ENCODE data around the gene FAM222B.
"Not testable (repeated sequence)": the region's sequence is repeated elsewhere in the genome, so short reads cannot be mapped to it uniquely, and the experiment has no call there.

FAM222B gene

DNA sequence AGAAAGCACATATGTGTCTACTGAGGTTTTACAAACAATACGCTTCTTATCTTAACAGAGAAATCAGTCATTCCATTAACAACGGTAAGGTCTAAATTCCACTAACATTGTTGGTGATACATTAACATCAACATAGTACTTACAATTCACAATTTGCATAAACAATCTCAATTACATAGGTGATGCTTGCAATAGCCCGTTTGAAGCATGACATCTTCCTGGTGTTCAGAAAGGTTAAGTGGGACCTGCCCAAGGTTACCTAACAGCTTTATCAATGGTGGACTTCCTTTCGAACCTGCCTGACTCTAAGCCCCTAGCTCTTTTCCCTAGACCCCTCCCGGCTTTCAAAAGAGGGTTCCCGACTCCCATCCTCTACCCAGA, 699 bp downstream of the FAM222B start:
- in situ Hi-C loops (cut with HindIII; ENCODE audit: low sequenced_read_pairs): no loop called here

DNA sequence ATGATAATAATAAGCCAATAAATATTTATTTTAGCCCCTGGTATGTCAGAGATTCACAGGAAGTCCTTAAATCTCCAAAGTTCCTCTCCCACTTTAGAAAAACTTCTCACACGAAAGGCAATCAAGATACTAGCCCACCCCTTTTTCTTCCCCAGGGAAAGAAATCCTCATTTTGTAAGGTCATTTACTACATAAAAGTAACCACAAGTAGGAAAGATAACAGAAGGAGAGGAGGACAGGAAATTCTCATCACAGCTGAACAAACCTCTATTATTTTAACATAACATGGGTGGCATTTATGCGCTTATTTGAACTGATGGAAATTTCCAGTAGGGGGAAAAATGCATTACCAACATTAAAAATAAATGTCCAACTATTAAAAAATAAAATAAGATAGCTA, 3.4 kb downstream of the FAM222B start:
- in situ Hi-C loops (cut with HindIII; ENCODE audit: low sequenced_read_pairs): no loop called here

DNA sequence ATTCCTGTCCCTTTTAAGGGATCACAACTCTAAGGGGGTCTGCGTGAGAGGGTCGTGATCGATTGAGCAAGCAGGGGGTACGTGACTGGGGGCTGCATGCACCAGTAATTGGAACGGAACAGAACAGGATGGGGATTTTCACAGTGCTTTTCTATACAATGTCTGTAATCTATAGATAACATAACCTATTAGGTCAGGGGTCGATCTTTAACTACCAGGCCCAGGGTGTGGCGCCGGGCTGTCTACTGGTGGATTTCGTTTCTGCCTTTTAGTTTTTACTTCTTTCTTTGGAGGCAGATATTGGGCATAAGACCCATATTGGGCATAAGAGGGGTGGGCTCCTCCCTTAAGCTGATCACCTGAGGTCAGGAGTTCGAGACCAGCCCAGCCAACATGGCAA, 6.0 kb downstream of the FAM222B start:
- in situ Hi-C loops (cut with HindIII; ENCODE audit: low sequenced_read_pairs): not testable (repeated sequence)

DNA sequence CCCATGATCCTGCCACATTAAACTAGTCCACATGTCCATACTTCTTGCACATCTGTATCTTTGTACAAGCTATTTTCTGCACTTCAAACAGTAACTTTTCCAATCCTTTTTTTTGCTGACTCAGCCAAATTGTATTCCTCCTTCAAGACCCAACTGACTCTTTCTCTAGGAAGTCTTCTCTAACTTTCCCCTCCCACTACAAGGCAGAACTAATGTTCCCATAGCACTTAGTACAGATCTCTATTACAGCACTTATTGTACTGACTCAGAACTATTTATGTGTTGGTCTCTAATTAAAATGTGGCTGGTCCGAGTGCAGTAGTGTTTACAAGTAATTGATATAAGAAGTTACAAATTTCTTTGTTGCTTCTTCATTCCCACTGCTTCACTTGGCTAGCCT, 8.2 kb downstream of the FAM222B start:
- in situ Hi-C loops (cut with HindIII; ENCODE audit: low sequenced_read_pairs): no loop called here

DNA sequence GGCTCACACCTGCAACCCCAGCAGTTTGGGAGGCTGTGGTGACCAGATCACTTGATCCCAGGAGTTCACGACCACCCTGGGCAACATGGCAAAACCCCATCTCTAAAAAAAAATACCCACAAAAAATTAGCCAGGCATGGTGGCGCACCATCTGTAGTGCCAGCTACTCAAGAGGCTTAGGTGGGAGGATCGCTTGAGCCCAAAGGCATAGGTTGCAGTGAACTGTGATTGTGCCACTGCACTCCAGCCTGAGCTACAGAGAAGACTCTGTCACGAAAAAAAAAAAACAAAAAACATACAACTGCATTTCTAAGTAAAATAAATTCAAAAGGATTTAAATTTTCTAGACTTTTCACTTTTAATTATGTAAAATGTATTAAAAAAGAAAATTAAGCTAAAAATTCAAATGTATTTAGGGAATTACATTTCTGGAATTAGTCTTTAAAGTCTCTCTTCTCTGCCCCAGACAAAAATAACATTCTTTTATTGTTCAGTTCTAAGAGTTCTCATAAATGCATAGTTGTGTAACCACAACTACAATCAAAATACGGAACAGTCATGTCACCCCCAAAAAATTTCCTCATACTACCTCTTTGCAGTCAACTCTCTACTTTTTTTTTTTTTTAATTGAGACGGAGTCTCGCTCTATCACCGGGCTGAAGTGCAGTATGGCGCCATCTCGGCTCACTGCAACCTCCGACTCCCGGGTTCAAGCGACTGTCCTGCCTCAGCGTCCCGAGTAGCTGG, 14.1 kb downstream of the FAM222B start:
- in situ Hi-C loops (cut with HindIII; ENCODE audit: low sequenced_read_pairs): no loop called here

DNA sequence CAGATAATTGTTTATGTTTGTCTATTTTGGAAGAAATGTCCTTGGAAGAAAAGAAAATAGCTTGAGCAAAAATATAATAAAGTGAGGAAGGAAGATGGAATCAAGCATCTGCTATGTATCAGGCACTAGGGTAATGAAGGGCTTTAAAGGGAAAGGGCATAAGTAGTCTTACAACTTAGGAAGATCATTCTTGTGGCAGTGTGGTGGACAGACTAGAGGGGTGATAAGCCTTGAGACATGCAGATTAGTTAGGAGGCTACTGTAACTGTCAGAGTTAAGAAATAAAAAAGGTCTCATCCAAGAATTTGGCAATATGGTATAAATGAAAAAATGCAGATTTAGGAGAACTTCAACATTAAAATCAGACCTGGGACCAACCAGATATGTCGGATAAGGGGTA, 14.9 kb downstream of the FAM222B start:
- in situ Hi-C loops (cut with HindIII; ENCODE audit: low sequenced_read_pairs): no loop called here

DNA sequence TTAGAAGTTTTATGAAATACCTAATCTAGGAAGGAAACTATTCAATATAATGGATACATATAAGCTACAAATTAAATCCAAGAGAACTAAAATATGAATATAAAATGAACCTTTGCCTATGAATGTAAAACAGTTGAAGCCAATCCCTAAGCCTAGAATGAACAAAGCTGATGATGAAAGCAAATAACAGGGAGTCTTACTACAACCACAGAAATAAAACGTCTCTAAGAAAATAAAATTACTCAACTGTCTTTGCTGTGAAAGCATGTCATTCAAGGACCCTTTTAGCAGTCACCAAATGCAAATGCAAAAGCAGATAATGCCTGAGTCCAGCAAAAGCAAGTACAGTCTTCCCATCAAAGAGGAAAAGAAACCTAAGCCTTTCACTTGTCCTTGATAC, 23.0 kb downstream of the FAM222B start:
- in situ Hi-C loops (cut with HindIII; ENCODE audit: low sequenced_read_pairs): no loop called here

DNA sequence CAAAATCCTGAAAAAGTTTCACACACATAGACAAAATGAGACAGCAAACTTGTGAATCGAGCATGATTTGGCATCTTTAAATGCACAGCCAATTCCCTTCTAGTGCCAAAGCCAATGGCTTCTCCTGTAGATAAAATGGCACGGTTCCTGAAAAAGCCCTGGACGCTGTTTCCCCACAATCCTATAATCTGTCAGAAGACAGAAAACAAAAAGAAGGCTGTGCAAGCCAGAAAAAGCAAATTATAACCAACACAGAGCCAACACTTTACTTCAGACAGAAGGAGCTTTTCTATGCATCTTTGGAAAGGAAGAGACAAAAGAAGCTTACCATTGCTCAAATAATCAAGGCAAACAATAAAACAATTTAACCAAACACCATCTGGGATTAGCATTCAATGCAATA, 23.8 kb downstream of the FAM222B start:
- in situ Hi-C loops (cut with HindIII; ENCODE audit: low sequenced_read_pairs): no loop called here

DNA sequence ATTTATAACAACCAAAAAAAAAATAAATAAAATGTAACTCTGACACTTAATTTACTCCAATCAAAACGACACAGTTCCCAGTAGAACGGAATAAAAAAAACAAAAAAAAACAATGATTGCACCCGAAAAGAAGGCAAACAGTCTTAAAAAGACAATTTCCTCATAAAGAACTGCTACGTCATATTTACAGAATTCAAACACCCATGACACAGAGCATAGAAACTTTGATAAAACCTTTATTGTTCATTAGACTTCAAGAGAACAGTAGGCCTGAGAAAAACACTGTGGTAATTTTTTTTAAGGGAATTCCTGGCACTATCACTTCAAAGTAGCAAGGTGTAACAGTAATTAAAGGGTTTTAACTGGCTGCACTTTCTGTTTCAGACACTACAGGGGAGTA, 26.1 kb downstream of the FAM222B start:
- in situ Hi-C loops (cut with HindIII; ENCODE audit: low sequenced_read_pairs): no loop called here

DNA sequence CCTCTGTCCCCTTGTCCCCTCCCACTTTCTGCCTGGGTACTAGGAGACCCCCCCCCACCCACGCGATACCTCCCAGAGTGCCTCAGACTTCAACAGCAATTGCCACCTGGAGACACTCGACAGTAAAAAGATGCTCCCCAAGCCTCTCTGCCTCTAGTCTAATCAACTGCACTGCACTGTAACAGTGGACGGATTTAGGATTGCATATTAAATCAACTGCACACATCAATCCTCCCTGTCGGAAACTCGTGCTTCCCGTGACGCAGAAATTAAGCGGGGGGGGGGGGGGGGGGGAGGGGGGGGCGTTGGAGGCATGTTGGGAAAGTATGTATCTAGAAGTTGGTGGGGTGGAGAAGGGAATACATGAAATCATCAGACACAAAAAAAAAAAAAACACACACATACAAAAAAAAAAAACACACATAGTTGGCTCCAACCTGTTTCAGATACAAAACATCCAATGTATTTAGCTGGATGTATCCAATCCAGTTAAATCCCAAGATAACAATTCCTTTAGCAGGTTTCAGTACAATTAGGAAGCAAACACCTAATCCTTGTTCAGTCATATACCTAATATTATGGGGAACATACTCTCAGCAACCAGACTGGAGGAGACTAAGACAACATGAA, 29.7 kb downstream of the FAM222B start:
- in situ Hi-C loops (cut with HindIII; ENCODE audit: low sequenced_read_pairs): no loop called here

DNA sequence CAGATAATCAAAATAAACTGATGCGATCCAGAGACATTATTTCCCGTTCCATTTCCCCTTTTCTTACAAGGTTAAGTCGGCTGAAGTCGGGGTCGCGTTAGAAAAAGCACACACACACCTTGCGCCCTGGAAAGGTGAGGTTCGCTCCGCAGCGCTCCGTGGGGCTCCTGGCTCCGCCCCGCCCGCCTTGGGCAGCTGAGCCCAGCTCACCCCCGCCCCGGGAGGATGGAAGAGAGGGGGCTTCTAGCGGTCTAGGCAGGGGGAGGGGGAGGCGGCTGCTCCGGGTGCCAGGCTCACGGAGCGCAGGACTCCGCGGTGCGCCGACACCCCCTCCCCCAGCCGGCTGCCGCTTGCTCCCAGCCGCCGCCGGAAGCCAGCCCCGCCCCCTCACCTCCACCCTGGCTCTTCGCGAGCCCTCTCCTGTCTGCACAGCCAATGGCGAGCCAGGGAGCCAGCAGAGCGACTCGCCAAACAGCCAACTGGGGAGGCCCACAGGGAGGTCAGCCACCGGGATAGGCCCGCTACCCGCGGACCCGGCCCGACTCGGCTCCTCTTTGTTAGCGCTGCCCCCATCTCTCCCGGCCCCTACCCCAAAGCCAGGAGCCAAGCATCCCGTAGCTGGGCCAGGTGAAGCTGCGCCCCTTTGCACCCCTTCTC, 30.4 kb downstream of the FAM222B start:
- in situ Hi-C loops (cut with HindIII; ENCODE audit: low sequenced_read_pairs): no loop called here

DNA sequence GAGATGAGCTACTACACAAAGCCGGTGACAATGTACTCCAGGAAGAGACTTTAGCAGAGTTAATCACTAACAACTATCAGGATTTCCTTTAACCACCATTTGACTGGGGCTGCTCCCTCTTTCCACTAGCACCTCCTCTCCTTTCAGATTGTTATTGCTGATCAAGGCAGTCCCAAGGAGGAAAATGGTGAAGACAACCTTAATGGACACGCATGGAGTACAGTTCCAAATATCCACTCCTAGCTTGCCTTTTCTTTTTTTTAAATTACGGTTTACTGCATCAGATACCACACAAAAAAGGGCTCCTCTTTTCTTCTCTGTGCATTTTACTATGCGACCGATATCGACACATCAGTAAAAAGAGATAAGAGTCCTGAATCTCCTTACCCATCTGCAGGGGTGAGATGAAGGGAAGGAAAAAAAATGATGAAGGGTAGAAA, 30.9 kb downstream of the FAM222B start:
- in situ Hi-C loops (cut with HindIII; ENCODE audit: low sequenced_read_pairs): no loop called here

DNA sequence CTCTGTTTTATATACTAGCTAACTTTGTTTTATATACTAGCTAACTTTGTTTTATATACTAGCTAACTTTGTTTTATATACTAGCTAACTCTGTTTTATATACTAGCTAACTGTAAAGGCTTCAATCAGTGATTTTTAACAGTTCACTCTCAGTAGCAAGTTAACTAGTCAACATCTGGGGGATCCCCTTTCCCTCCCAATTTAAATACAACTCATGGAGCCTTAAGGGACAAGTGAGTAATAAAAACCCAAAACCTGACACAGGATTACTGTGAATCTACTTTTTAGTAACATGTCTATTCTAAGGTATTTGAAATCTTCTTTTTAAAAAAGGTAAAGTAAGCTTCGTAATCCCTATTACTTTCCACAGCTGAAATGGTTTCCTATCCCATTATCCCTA, 32.2 kb downstream of the FAM222B start:
- in situ Hi-C loops (cut with HindIII; ENCODE audit: low sequenced_read_pairs): no loop called here

DNA sequence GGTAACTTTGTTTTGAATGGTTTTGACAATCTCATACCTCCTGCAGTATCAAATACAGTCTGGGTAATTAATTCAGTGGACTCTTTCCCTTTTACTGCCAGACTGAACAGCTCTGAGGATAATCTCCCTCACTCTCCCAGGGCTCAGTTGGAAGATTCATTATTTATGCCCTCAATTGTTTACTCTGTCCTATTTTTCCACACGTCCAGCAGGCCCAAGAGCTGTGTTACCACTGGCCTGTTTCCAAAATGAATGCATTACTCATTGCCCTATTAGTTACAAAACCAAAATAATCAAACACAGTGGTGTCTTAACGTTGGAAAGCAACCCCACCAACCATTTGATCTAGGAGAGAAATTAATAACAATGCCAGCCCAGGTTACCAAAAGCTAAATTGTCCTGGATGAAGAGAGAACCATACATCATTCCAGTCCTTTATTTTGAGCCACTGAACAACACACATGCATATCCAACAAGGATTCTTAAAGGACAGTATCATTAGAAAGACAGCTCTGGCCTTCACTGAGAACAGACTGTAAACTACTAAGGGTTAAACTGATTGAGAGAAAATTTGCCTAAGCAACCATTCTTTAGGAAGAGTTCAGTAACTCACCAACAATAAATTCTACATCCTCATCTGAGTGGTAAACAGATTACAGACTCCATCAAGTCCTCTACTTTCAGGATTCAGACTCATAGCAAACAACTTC, 34.5 kb downstream of the FAM222B start:
- in situ Hi-C loops (cut with HindIII; ENCODE audit: low sequenced_read_pairs): no loop called here

DNA sequence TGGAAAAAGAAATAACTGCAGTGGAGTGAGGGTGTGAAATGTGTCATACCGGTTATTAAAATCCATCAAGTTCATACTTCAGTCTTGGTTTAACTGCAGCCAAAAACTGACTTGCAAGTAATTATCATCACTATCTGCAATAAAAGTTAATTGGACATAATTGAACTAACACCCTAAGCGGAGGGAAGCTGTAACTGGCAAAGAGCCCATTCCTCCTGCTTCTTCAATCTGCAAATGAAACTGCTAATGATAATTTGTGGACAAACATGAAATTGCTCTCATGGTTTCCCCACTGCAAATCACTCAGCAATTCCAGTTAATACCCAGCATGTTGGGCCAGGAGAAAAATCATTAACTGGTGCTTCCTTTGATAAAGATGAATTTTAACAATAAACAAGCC, 46.5 kb downstream of the FAM222B start:
- in situ Hi-C loops (cut with HindIII; ENCODE audit: low sequenced_read_pairs): no loop called here

DNA sequence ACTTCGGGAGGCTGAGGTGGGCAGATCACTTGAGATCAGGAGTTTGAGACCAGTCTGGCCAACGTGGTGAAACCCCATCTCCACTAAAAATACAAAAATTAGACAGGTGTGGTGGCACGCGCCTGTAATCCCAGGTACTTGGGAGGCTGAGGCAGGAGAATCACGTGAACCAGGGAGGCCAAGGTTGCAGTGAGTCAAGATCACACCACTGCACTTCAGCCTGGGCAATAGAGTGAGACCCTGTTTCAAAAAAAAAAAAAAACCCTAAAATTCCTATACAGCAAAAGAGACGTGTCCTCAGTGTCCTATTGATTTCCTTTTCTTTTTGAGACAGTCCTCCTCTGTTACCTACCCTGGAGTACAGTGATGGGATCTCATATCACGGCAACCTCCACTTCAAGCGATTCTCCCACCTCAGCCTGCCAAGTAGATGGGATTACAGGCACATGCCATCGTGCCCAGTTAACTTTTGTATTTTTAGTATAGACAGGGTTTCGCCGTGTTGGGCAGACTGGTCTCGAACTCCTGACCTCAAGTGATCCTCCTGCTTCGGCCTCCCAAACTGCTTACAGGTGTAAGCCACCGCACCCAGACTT, 47.6 kb downstream of the FAM222B start:
- in situ Hi-C loops (cut with HindIII; ENCODE audit: low sequenced_read_pairs): not testable (repeated sequence)

DNA sequence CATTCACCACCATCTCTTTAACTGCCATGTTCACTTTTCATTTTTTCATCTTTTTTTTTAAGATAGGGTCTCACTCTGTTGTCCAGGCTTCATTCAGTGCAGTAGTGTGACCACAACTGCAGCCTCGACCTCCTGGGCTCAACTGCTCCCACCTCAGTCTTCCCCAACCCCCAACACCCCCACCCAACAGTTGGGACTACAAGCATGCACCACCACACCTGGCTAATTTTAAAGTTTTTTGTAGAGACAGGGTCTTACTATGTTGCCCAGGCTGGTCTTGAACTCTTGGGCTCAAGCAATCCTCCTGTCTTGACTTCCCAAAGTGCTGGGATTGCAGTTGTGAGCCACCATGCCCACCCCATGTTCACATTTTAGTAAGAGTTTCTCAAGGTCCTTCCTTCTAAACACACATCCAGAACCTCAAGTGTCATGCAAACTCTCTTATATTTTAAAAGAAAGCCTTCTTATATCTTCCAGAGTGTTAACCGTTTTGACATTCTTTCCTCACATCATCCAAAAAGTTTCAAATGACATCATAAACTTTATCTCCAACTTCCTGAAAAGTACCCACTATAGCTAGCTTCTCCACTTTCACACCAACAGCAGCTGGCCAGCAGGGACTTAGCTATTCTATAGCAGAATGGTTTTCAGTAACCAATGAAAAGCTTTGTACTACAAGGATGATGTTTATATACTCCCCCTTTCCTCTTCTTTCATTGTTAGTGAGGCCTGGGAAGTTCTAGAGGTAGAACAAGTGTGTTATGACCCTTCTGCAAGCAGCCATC, 49.5 kb downstream of the FAM222B start:
- in situ Hi-C loops (cut with HindIII; ENCODE audit: low sequenced_read_pairs): no loop called here

DNA sequence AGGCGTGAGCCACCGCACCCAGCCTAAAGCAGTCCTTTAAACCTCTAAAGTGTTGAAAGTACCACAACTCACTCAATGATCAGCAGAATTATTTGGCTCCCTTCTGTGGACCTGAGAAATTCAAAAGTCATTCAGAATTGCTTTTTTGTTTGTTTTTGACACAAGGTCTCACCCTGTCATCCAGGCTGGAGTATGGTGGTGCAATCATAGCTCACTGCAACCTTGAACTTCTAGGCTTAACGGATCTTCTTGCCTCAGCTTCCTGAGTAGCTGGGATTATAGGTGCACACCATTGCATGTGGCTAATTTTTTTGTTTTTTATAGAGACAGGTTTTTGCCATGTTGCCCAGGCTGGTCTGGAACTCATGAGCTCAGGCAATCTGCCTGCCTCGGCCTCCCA, 54.5 kb downstream of the FAM222B start:
- in situ Hi-C loops (cut with HindIII; ENCODE audit: low sequenced_read_pairs): no loop called here

DNA sequence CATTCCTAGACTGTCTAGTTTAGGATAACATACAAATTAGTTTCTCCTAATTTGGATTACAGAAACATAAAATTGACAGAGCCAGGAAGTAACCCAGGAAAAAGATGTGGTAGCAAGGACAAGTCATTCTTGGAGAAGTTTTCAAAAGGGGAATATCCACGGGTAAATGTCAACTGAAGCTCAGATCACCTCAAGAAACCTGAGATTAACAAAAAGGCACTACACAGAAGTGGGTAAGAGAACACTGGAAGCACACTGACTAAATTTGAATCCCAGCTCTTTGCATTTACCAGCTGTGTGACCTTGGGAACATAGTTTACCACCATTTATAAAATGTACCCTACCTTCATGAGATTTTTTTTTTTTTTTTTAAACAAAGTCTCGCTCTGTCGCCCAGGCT, 59.4 kb downstream of the FAM222B start:
- in situ Hi-C loops (cut with HindIII; ENCODE audit: low sequenced_read_pairs): no loop called here

DNA sequence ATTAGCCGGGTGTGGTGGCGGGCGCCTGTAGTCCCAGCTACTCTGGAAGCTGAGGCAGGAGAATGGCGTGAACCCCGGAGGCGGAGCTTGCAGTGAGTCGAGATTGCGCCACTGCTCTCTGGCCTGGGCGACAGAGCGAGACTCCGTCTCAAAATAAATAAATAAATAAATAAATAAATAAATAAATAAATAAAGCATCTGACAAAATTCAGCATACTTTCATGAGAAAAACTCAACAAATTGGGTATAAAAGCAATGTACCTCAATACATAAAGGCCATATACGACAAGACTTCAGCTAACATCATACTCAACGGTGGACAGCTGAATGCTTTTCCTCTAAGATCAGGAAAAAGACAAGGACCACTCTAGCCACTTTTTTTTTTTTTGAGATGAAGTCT, 63.0 kb downstream of the FAM222B start:
- in situ Hi-C loops (cut with HindIII; ENCODE audit: low sequenced_read_pairs): not testable (repeated sequence)
